GM12873 (cell line): ENCODE measurements around the gene DOK1.
A peak's percentile ranks its signal among the peaks of the same experiment; 100 is the strongest.

Experiments used
- TF ChIP-seq, protein P1 (sequence below): IDR thresholded peaks from 2 replicates; pipeline ENCODE4 v1.5.1; 2012; ENCODE audit warnings: low read depth, mild to moderate bottlenecking, moderate library complexity, low read length, control low read depth; ENCODE audit not compliant: insufficient read depth; ENCODE audit errors: missing control alignments

DOK1 gene

GRCh38 chr2:74522516-74522915, 32.0 kb upstream of the DOK1 start:
- TF ChIP-seq, protein P1, sequence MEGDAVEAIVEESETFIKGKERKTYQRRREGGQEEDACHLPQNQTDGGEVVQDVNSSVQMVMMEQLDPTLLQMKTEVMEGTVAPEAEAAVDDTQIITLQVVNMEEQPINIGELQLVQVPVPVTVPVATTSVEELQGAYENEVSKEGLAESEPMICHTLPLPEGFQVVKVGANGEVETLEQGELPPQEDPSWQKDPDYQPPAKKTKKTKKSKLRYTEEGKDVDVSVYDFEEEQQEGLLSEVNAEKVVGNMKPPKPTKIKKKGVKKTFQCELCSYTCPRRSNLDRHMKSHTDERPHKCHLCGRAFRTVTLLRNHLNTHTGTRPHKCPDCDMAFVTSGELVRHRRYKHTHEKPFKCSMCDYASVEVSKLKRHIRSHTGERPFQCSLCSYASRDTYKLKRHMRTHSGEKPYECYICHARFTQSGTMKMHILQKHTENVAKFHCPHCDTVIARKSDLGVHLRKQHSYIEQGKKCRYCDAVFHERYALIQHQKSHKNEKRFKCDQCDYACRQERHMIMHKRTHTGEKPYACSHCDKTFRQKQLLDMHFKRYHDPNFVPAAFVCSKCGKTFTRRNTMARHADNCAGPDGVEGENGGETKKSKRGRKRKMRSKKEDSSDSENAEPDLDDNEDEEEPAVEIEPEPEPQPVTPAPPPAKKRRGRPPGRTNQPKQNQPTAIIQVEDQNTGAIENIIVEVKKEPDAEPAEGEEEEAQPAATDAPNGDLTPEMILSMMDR = no peak

DNA sequence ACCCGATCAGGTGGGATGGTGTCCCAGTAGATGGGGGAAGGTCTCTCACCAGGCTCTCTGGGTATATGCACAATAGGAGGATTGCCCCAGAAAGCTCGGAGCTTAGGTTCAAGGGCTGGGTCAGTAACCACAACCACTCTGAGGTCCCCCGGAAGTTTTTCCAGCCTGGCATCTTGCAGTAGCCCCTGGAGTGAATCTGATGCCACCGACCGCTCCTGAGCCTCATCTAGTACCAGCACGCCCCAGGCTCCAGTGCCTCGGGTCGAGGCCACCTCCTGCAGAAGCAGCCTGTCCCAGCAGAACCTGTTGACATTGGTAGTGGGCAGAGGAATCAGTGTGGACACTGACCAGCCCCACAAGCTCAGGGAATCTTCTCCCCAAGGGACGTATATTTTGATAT, 30.5 kb upstream of the DOK1 start:
- TF ChIP-seq, protein P1 = no peak

- TF ChIP-seq, protein P1 = no peak
Measured at GRCh38 chr2:74524955-74525716, 29.4 kb upstream of the DOK1 start.

GRCh38 chr2:74525717-74526648, 28.5 kb upstream of the DOK1 start, which contains the start of gene DQX1:
Gene DQX1, minus strand, starts transcription at chr2:74526231. Its CDS starts 502 bp downstream, at chr2:74525729.
- TF ChIP-seq, protein P1 = no peak

GRCh38 chr2:74526649-74527230, 27.8 kb upstream of the DOK1 start:
- TF ChIP-seq, protein P1 = no peak

DNA sequence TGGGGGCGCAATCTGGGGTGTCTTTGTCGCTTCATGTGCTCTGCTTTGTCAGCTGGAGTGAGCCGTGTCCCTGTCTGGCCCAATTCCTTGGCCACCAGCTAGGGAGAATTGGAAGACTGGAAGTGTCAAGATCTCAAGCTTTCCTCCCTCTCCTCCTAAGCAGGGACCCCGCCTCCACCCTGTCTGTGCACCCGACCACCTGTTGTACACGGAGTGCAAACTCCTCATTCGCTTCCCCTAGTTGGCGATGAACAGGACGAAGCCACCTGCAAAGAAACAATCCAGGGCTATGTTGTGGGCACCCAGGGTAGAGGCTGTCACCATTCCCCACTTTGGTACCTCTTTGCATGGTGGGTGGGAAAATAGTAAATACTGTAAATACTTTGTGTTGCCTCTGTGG, 26.8 kb upstream of the DOK1 start:
- TF ChIP-seq, protein P1 = no peak

DNA sequence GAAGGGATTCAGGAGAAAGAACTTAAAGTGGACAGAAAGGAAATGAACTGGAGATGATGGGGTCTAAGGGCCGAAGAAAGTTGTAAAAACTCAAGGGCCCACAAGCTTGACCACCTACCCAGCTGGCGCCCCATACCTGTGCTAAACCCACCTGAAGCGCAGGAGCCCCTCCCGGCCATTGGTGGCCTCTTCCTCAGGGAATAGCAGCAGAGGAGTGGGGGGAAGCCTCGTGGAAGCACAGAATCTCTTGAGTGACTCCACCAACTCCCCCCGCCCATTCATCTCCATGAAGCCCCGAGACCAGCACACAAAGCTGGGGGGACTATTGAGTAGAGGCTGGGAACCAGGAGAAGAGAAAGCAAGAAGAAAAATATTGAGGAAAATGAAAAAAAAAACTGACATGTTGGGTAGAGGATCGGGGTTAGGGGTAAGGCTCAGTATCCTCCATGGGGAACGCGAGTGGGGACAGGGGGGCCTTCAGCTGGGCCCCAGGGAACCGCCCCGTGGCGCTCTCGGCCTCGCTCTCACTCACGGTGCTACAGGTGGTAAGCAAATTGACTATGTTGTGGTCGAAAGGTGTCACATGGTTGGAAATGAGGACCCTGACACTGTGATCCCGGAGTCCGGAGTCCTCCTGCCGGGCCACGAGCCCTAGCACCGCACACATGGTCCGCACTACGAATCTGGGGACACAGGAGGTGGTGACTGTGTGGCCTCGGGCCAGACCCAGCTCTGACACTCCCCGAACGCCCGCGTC, 25.7 kb upstream of the DOK1 start:
- TF ChIP-seq, protein P1 = peak; percentile 37
